Astrocyte (in vitro differentiated cells and primary cell): ENCODE measurements around the gene LAP3. TPM values are rescaled to one million over a fixed set of nuclear protein-coding genes. Genes with fewer than 3 reads are reported as not detected.

ENCODE experiments used
- DNase-seq: peaks from one replicate; pipeline ENCODE4 v3.0.0-alpha.2; 2010; ENCODE audit warnings: low read depth
- FAIRE-seq: peaks from 2 replicates; lab custom pipeline; 2011; peaks lifted over from hg19 to GRCh38; lab: Jason Lieb, UNC
- H2AFZ ChIP-seq: 2 replicates; pipeline ENCODE4 v1.6.0; 2012; ENCODE audit warnings: low read depth, low read length, inconsistent platforms
- H3K27ac ChIP-seq: 2 replicates; pipeline ENCODE4 v1.5.1; 2011; ENCODE audit warnings: low read depth, low read length, inconsistent platforms
- H3K27me3 ChIP-seq: 2 replicates; pipeline ENCODE4 v1.6.0; 2011; ENCODE audit warnings: low read length, inconsistent platforms; ENCODE audit not compliant: insufficient read depth
- H3K36me3 ChIP-seq: 2 replicates; pipeline ENCODE4 v1.5.1; 2011; ENCODE audit warnings: low read length, inconsistent platforms; ENCODE audit not compliant: insufficient read depth
- H3K4me1 ChIP-seq: 2 replicates; pipeline ENCODE4 v1.5.1; 2011; ENCODE audit warnings: low read length, inconsistent platforms; ENCODE audit not compliant: insufficient read depth
- H3K4me2 ChIP-seq: 2 replicates; pipeline ENCODE4 v1.6.0; 2012; ENCODE audit warnings: low read length, inconsistent platforms
- H3K4me3 ChIP-seq: 2 replicates; pipeline ENCODE4 v1.5.1; 2011; ENCODE audit warnings: low read depth, mild to moderate bottlenecking, low read length, inconsistent platforms; ENCODE audit not compliant: insufficient read depth
- H3K79me2 ChIP-seq: 2 replicates; pipeline ENCODE4 v1.6.0; 2012; ENCODE audit warnings: mild to moderate bottlenecking, low read length, inconsistent platforms; ENCODE audit not compliant: insufficient read depth
- H3K9ac ChIP-seq: 2 replicates; pipeline ENCODE4 v1.6.0; 2012; ENCODE audit warnings: mild to moderate bottlenecking, low read length, inconsistent platforms
- H3K9me3 ChIP-seq: 2 replicates; pipeline ENCODE4 v1.5.1; 2012; ENCODE audit warnings: low read depth, mild to moderate bottlenecking, low read length, inconsistent platforms; ENCODE audit not compliant: insufficient read depth
- H4K20me1 ChIP-seq: 2 replicates; pipeline ENCODE4 v1.6.0; 2012; ENCODE audit warnings: low read length, inconsistent platforms; ENCODE audit not compliant: insufficient read depth
- H3K27ac Mint-ChIP-seq: one replicate; pipeline ENCODE4 v1.8.0; 2021; ENCODE audit warnings: mild to moderate bottlenecking, mixed read lengths; ENCODE audit not compliant: unreplicated experiment
- H3K27me3 Mint-ChIP-seq: one replicate; pipeline ENCODE4 v1.8.0; 2021; ENCODE audit warnings: low read depth, mixed read lengths; ENCODE audit not compliant: unreplicated experiment
- H3K36me3 Mint-ChIP-seq: one replicate; pipeline ENCODE4 v1.8.0; 2021; ENCODE audit warnings: low read depth, mixed read lengths; ENCODE audit not compliant: unreplicated experiment
- H3K4me1 Mint-ChIP-seq: one replicate; pipeline ENCODE4 v1.8.0; 2021; ENCODE audit warnings: low read depth, mixed read lengths; ENCODE audit not compliant: unreplicated experiment
- H3K4me3 Mint-ChIP-seq: one replicate; pipeline ENCODE4 v1.8.0; 2021; ENCODE audit warnings: mild to moderate bottlenecking, moderate library complexity, mixed read lengths; ENCODE audit not compliant: unreplicated experiment
- H3K9me3 Mint-ChIP-seq: one replicate; pipeline ENCODE4 v1.8.0; 2021; ENCODE audit warnings: mild to moderate bottlenecking, mixed read lengths; ENCODE audit not compliant: unreplicated experiment
- CTCF ChIP-seq: IDR thresholded peaks from 2 replicates; pipeline ENCODE4 v1.5.1; 2011; ENCODE audit warnings: low read depth, mild to moderate bottlenecking, inconsistent platforms, low read length, moderate library complexity; ENCODE audit not compliant: insufficient read depth
- EZH2 ChIP-seq: IDR thresholded peaks from 2 replicates; pipeline ENCODE4 v1.6.1; 2012; ENCODE audit warnings: mild to moderate bottlenecking, low read length, inconsistent platforms; ENCODE audit not compliant: insufficient read depth
- total RNA-seq: library from RNA; stranded (reverse); gene quantifications from 2 replicates; pipeline ENCODE4 v1.2.1, GENCODE V29; 2021

LAP3 gene
- total RNA-seq, 1 donor from 2014 or later = 163 TPM

GRCh38 chr4:17618926-17619325 is 41.9 kb downstream of the LAP3 start:
- FAIRE-seq (no peak), DNase-seq (no peak)
- no peak for TF ChIP-seq CTCF
- TF ChIP-seq EZH2 = no peak
- H3K36me3 ChIP-seq = peaks cover 33% of the 10 kb centered on the region
- no peaks in the 10 kb centered on the region for H3K27me3 ChIP-seq
- H3K4me1 ChIP-seq = peaks cover 18% of the 10 kb centered on the region
- H3K9me3 Mint-ChIP-seq = no peaks in the 10 kb centered on the region
- H3K4me3 Mint-ChIP-seq = no peak overlapping the region
- peaks cover 69% of the 10 kb centered on the region for H4K20me1 ChIP-seq
- H3K9me3 ChIP-seq = no peaks in the 10 kb centered on the region
- H3K27me3 Mint-ChIP-seq = no peaks in the 10 kb centered on the region
- H3K27ac ChIP-seq = peak overlapping the region; percentile 14
- H3K79me2 ChIP-seq = peaks cover 77% of the 10 kb centered on the region
- peak overlapping the region; percentile 8 for H3K9ac ChIP-seq
- no peak overlapping the region for H2AFZ ChIP-seq
- H3K27ac Mint-ChIP-seq = peak overlapping the region; percentile 8
- peaks cover 9% of the 10 kb centered on the region for H3K36me3 Mint-ChIP-seq
- H3K4me2 ChIP-seq = peak overlapping the region; percentile 29
- peaks cover 25% of the 10 kb centered on the region for H3K4me1 Mint-ChIP-seq
- H3K4me3 ChIP-seq = no peak overlapping the region

- Mint-ChIP-seq H3K4me1 (peaks cover 25% of the 10 kb centered on the region), H3K27ac (peak overlapping the region; percentile 60), H3K9me3 (no peaks in the 10 kb centered on the region), H3K4me3 (no peak overlapping the region), H3K36me3 (peaks cover 13% of the 10 kb centered on the region), H3K27me3 (no peaks in the 10 kb centered on the region)
- FAIRE-seq = no peak
- peaks cover 38% of the 10 kb centered on the region for H3K36me3 ChIP-seq
- no peaks in the 10 kb centered on the region for H3K27me3 ChIP-seq
- TF ChIP-seq EZH2 (no peak), CTCF (no peak)
- peak overlapping the region; percentile 29 for H3K4me2 ChIP-seq
- H3K79me2 ChIP-seq = peaks cover 79% of the 10 kb centered on the region
- H4K20me1 ChIP-seq = peaks cover 76% of the 10 kb centered on the region
- no peak overlapping the region for H3K27ac ChIP-seq
- H3K9ac ChIP-seq = peak overlapping the region; percentile 8
- H3K4me1 ChIP-seq = peaks cover 18% of the 10 kb centered on the region
- H3K9me3 ChIP-seq = no peaks in the 10 kb centered on the region
- DNase-seq = no peak
- H2AFZ ChIP-seq = no peak overlapping the region
- H3K4me3 ChIP-seq = no peak overlapping the region
Measured at GRCh38 chr4:17619416-17620105, 42.6 kb downstream of the LAP3 start.

- peak; percentile 30 for DNase-seq
- H3K36me3 Mint-ChIP-seq = peaks cover 33% of the 10 kb centered on the region
- no peak overlapping the region for H3K4me2 ChIP-seq
- TF ChIP-seq CTCF (no peak), EZH2 (no peak)
- no peaks in the 10 kb centered on the region for H3K27me3 ChIP-seq
- no peak for FAIRE-seq
- H2AFZ ChIP-seq = no peak overlapping the region
- H3K4me3 Mint-ChIP-seq = no peak overlapping the region
- H3K9me3 Mint-ChIP-seq = no peaks in the 10 kb centered on the region
- no peak overlapping the region for H3K27ac Mint-ChIP-seq
- no peaks in the 10 kb centered on the region for H3K27me3 Mint-ChIP-seq
- H3K4me1 ChIP-seq = peaks cover 7% of the 10 kb centered on the region
- no peak overlapping the region for H3K27ac ChIP-seq
- H3K4me3 ChIP-seq = no peak overlapping the region
- H4K20me1 ChIP-seq = peaks cover 63% of the 10 kb centered on the region
- H3K9ac ChIP-seq = no peak overlapping the region
- H3K4me1 Mint-ChIP-seq = peaks cover 7% of the 10 kb centered on the region
- peaks cover 70% of the 10 kb centered on the region for H3K36me3 ChIP-seq
- peaks cover 52% of the 10 kb centered on the region for H3K79me2 ChIP-seq
- H3K9me3 ChIP-seq = no peaks in the 10 kb centered on the region
Measured at GRCh38 chr4:17623451-17624001, 46.5 kb downstream of the LAP3 start.
